ENCODE measurements around the gene SEMA3B. TPM values are rescaled to one million over a fixed set of nuclear protein-coding genes. Genes with fewer than 3 reads are reported as not detected.

The SEMA3B gene
- total RNA-seq, 4 donors from 2014 or later, result 21.0 to 31.0 (median 26.5) TPM

DNA sequence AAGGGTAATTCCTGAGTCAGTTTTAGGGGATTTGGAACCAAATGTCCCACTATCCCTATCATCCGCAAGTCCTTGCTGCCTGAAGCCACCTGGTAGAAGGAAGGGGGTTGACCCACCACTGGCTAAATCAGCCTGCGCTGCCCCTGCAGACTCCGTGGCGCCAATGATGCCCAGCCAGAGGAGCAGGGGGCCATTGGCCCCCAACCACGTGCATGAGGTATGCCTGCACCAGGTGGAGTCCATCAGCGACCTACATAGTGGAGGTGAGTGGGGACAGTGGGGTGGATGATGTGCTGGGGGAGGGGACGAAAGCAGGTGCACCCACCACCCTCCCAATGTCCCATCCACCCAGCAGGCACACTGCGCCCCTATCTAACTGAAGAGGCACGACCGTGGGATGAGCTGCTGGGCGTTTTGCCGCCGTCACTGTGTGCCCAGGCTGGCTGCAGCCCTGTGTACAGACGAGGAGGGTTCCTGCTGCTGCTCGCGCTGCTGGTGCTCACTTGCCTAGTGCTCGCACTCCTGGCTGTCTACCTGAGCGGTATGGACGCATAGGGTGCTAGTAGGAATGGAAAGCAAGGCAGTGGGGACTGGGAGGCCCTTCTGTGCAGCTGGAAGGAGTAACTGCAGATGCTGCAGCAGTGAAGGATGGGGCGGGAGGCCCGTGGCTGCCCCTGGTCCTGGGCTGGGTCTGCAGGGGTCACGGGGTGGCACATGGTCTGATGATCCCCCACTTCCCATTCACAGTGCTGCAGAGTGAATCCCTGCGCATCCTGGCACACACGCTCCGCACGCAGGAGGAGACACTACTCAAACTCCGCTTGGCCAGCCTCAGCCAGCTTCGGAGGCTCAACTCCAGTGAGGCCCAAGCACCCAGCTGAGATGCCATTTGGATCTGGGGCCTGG lies 17.6 kb downstream of the SEMA3B start:
- no peak overlapping the region for H3K27ac ChIP-seq
- no peaks in the 10 kb centered on the region for H3K27me3 ChIP-seq
- intact Hi-C loops (cut with DNase I), result no loop called here
- H3K4me3 ChIP-seq (replicated peaks in 1 of 3), result no peak overlapping the region
- H3K36me3 ChIP-seq, result peaks cover 26 to 28% of the 10 kb centered on the region in 2 donors
- no peaks in the 10 kb centered on the region for H3K9me3 ChIP-seq
- TF ChIP-seq, protein P1, sequence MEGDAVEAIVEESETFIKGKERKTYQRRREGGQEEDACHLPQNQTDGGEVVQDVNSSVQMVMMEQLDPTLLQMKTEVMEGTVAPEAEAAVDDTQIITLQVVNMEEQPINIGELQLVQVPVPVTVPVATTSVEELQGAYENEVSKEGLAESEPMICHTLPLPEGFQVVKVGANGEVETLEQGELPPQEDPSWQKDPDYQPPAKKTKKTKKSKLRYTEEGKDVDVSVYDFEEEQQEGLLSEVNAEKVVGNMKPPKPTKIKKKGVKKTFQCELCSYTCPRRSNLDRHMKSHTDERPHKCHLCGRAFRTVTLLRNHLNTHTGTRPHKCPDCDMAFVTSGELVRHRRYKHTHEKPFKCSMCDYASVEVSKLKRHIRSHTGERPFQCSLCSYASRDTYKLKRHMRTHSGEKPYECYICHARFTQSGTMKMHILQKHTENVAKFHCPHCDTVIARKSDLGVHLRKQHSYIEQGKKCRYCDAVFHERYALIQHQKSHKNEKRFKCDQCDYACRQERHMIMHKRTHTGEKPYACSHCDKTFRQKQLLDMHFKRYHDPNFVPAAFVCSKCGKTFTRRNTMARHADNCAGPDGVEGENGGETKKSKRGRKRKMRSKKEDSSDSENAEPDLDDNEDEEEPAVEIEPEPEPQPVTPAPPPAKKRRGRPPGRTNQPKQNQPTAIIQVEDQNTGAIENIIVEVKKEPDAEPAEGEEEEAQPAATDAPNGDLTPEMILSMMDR (IDR thresholded peaks at IDR 0.05), result no peak
- TF ChIP-seq POLR2A (IDR thresholded peaks at IDR 0.05), result no peak
- 94 to 95% methylated on average over 11 to 18 of the region's 28 CpGs for WGBS, 2 donors
- no peak for DNase-seq
- peaks cover 6 to 10% of the 10 kb centered on the region in 2 donors for H3K4me1 ChIP-seq

DNA sequence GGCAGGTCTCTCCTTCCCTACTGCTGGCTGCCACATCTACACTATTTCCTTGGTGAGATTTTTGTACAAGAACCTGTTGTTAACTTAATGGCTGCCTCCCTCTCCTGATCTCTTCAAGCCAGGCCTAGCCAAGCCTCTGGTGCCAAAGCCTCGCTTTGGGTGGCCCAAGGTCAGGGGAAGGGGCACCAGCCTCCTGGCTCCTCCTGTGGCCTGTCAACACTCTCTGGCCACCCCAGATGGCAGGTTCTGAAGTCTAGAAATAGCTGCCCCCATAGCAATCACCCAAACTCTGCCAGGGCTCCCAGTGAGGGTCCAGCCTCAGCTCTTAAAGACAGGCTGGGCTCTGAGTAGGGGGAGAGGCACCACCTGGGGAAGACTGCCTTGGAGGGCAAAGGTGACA lies 18.3 kb downstream of the SEMA3B start:
- Histone ChIP-seq H3K9me3 (no peaks in the 10 kb centered on the region), H3K4me3 (replicated peaks in 1 of 3) (no peak overlapping the region), H3K27ac (no peak overlapping the region), H3K27me3 (no peaks in the 10 kb centered on the region), H3K4me1 (peaks cover 9 to 11% of the 10 kb centered on the region in 2 donors), H3K36me3 (peaks cover 26 to 28% of the 10 kb centered on the region in 2 donors)
- no peak for DNase-seq
- TF ChIP-seq POLR2A (IDR thresholded peaks at IDR 0.05), result no peak
- TF ChIP-seq, protein P1 (IDR thresholded peaks at IDR 0.05), result no peak
- intact Hi-C loops (cut with DNase I), result no loop called here
- 100% methylated on average over 1 of the region's 1 CpG; no CpG with 5 or more reads in 1 of the 2 donors for WGBS, 2 donors

DNA sequence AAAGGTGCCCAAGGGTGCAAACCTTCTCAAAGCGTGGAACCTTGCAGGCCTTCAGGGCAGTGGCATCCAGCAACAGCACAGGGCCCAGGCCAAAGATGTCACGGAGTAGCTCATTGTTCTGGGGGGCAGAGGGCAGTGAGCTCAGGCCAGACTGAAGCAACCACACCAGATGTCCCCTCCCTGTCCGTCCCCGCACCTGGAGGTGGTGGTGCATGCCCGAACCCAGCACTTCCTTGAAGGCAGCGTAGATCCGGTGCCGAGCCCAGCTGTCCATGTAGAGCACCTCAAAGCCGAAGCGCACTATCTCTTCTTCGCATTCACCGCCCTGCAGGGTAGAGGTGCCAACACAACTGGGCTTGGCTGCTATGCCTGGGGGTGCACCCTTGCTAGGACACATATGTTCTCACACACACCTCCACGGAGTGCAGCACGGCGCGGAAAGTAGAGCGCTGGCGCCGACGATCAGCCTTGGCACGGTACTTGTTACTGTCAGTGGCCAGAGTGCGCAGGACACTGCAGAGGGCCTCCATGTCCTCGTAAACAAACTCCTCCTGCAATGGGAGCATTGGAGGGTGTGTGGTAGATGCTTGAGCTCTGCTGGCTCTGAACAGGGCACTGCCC lies 19.6 kb downstream of the SEMA3B start:
- Histone ChIP-seq H3K36me3 (peaks cover 26 to 28% of the 10 kb centered on the region in 2 donors), H3K4me1 (peaks cover 15 to 18% of the 10 kb centered on the region in 2 donors), H3K9me3 (no peaks in the 10 kb centered on the region), H3K27me3 (no peaks in the 10 kb centered on the region), H3K27ac (no peak overlapping the region), H3K4me3 (replicated peaks in 1 of 3) (no peak overlapping the region)
- TF ChIP-seq, protein P1 (IDR thresholded peaks at IDR 0.05), result no peak
- TF ChIP-seq POLR2A (IDR thresholded peaks at IDR 0.05), result no peak
- intact Hi-C loops (cut with DNase I), result no loop called here
- WGBS, 2 donors, result 96 to 97% methylated on average over 20 to 23 of the region's 23 CpGs
- no peak for DNase-seq

DNA sequence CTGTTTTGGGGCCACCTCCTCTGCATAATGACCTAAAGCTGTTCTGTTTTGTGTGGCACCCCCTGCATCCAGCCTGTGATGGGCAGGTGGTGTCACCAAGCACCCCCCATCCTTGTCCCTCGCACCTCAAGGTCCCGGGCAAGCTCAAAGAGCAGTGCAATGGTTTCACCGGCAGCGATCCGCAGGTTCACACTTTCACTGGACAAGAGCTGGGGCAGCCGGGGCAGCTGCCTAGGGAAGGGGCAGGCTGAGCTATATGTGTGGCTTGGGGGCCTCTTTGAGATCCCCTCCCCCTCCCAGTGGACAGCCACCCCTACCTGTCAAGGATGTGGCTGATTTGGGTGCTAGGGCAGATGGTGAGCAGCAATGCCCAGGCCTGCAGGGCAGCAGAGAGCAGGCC lies 20.2 kb downstream of the SEMA3B start:
- WGBS, 2 donors, result 100% methylated on average over 2 of the region's 6 CpGs; no CpG with 5 or more reads in 1 of the 2 donors
- no peak for DNase-seq
- H3K27me3 ChIP-seq, result no peaks in the 10 kb centered on the region
- intact Hi-C loops (cut with DNase I), result no loop called here
- H3K4me3 ChIP-seq (replicated peaks in 1 of 3), result no peak overlapping the region
- H3K36me3 ChIP-seq, result peaks cover 26 to 28% of the 10 kb centered on the region in 2 donors
- no peaks in the 10 kb centered on the region for H3K9me3 ChIP-seq
- no peak overlapping the region for H3K27ac ChIP-seq
- H3K4me1 ChIP-seq, result peaks cover 15 to 18% of the 10 kb centered on the region in 2 donors
- TF ChIP-seq, protein P1 (IDR thresholded peaks at IDR 0.05), result no peak
- no peak for TF ChIP-seq POLR2A (IDR thresholded peaks at IDR 0.05)
